Activated CD8-positive, alpha-beta memory T cell treated with anti-CD3 and anti-CD28 coated beads, Interleukin-2, amount 10 ng/mL, durations not matched to agents 7 days and 5 days (primary cell): Measurements from ENCODE around the gene GTF3C1. TPM values are rescaled to one million over a fixed set of nuclear protein-coding genes. Genes with fewer than 3 reads are reported as not detected.
"Not testable (repeated sequence)": the region's sequence is repeated elsewhere in the genome, so short reads cannot be mapped to it uniquely, and the experiment has no call there.

Experiments used
- ATAC-seq: fragments of 150-1000 bp; cut with Tn5 transposase; one replicate; pipeline ENCODE4 v1.10.0; 2021; ENCODE audit warnings: moderate library complexity
- CTCF ChIA-PET: fragments of 350-600 bp; sonication (Branson Sonifier 250); formaldehyde crosslinking; loops from one replicate; lab custom pipeline; 2021; ENCODE audit warnings: antibody characterized with exemption; lab: Charles Lee
- DNase-seq: peaks from one replicate; pipeline ENCODE4 v3.0.0-alpha.2; 2020
- H3K27ac Mint-ChIP-seq: one replicate; pipeline ENCODE4 v1.8.0; 2021; ENCODE audit warnings: mild to moderate bottlenecking, mixed read lengths
- H3K27me3 Mint-ChIP-seq: one replicate; pipeline ENCODE4 v1.8.0; 2021; ENCODE audit warnings: mixed read lengths
- H3K36me3 Mint-ChIP-seq: one replicate; pipeline ENCODE4 v1.8.0; 2021; ENCODE audit warnings: mild to moderate bottlenecking, mixed read lengths
- H3K4me1 Mint-ChIP-seq: one replicate; pipeline ENCODE4 v1.8.0; 2021; ENCODE audit warnings: mixed read lengths
- H3K4me3 Mint-ChIP-seq: one replicate; pipeline ENCODE4 v1.8.0; 2021; ENCODE audit warnings: mild to moderate bottlenecking, moderate library complexity, mixed read lengths
- H3K9me3 Mint-ChIP-seq: one replicate; pipeline ENCODE4 v1.8.0; 2022; ENCODE audit warnings: low read depth, mixed read lengths
- total RNA-seq, 2 experiments: library from RNA; stranded (reverse); gene quantifications; one replicate each; pipeline ENCODE4 v1.2.3, GENCODE V29; 2021

GTF3C1 gene
- total RNA-seq, 2 experiments from 2014 or later: 56.1 to 58.6 TPM

DNA sequence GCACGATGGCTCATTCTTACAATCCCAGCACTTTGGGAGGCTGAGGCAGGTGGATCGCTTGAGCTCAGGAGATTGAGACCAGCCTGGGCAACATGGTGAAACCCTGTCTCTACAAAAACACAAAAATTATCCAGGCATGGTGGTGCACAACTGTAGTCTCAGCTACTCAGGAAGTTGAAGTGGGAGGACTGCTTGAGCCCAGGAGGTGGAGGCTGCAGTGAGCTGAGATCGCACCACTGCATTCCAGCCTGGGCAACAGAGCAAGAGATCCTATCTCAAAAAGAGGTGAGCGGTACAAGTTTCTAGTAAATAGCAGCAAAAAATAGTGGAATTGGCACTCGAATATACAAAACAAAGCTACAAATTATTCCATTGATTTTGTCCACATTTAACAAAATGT is 116.5 kb downstream of the GTF3C1 start:
- not testable (repeated sequence) for H3K27me3 Mint-ChIP-seq, ATAC-seq, DNase-seq, H3K9me3 Mint-ChIP-seq, H3K4me3 Mint-ChIP-seq
- peaks cover 53% of the 10 kb centered on the region for H3K36me3 Mint-ChIP-seq
- peaks cover 39% of the 10 kb centered on the region for H3K4me1 Mint-ChIP-seq
- CTCF ChIA-PET: interaction anchor here (0.9 to 1.2 kb wide), 3 partner anchors 16 to 59 kb away, joined by 3 to 4 read pairs (median 3); no protein-coding TSS in a partner anchor
- peak overlapping the region; percentile 59 for H3K27ac Mint-ChIP-seq

DNA sequence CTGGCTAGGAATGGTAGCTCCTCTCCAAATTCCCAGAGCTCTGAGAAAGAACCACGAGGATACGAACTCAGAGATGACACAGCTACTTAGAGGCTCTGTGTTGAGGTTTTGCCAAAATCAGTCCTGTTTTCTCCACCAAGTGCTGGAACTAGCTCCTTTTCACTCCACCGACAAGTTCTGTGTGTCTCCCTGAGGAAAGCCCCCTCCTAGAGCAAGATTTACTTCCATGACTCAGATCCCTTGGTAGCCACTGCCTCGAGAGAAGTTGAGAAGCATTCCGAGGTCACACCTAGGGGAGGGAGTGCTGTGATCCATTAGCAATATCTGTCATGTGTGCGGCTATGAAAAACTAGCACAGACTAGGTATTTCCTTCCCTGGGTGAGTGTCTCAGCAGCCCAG is 117.2 kb downstream of the GTF3C1 start:
- no peaks in the 10 kb centered on the region for H3K27me3 Mint-ChIP-seq
- H3K36me3 Mint-ChIP-seq: peaks cover 47% of the 10 kb centered on the region
- H3K4me3 Mint-ChIP-seq: no peak overlapping the region
- DNase-seq (peak; percentile 33), ATAC-seq (no peak)
- H3K9me3 Mint-ChIP-seq: no peaks in the 10 kb centered on the region
- CTCF ChIA-PET: no interaction called here
- H3K4me1 Mint-ChIP-seq: peaks cover 44% of the 10 kb centered on the region
- H3K27ac Mint-ChIP-seq: peak overlapping the region; percentile 59

DNA sequence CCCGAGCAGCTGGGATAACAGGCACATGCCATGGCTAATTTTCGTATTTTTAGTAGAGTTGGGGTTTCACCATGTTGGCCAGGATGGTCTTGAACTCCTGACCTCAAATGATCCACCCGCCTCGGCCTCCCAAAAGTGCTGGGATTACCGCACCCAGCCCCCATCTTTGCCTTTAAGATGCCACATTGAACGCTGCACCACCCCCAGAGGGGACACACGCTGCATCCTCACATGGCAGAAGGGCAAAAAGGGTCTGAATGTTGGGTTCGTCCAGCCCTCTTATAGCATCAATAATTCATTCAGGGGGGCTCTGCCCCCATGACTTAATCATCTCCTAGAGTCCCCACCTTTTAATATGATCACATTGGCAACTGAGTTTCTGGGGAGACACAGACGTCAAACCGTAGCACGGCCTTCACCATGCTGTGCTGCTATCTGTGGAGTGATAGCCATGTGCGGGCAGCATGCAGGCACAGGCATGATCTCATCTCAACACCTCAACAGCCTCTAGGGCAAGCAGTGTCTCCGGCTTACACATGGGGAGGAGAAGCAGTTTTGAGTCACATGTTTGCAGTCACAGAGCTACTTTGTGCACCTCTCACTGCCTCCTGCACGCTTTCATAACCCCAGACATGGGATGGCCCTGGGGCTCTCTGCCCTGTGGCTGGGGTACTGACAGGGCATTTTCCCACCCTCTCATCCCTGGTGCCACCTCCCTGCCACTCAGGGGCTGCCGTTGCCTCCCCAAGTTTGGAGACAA is 117.8 kb downstream of the GTF3C1 start:
- Mint-ChIP-seq H3K27me3 (no peaks in the 10 kb centered on the region), H3K36me3 (peaks cover 43% of the 10 kb centered on the region), H3K9me3 (no peaks in the 10 kb centered on the region), H3K4me3 (no peak overlapping the region), H3K4me1 (peaks cover 50% of the 10 kb centered on the region), H3K27ac (no peak overlapping the region)
- DNase-seq: peak; percentile 34
- no peak for ATAC-seq
- CTCF ChIA-PET: no interaction called here

DNA sequence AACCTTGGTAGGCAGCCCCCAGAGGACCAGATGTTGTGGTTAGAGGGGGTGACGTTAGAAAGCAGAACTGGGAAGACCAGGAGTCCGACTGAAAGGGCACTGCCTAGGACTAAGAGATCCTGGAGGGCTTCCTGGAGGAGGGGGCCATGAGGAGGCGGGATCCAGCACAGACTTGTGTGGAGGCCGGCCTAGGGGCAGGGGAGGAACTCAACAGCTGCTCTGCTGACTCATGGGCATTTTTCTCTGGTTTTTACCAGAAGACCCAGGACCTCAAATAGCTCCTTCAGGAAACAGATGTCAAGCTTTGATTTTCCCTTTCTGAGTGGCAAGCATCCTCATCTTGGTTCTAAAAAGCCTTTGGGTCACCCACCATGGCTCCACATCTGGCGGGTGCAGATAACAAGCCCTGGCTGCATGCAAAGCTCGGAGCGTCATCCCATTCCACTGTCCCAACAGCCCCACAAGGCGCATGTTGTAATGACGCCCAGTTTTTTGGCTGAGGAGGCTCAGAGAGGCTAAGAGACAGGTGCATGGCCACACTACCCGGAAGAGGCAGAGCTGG is 118.7 kb downstream of the GTF3C1 start:
- no peaks in the 10 kb centered on the region for H3K27me3 Mint-ChIP-seq
- H3K9me3 Mint-ChIP-seq: no peaks in the 10 kb centered on the region
- H3K27ac Mint-ChIP-seq: peak overlapping the region; percentile 11
- ATAC-seq (no peak), DNase-seq (peak; percentile 39)
- no peak overlapping the region for H3K4me3 Mint-ChIP-seq
- peaks cover 59% of the 10 kb centered on the region for H3K4me1 Mint-ChIP-seq
- CTCF ChIA-PET: no interaction called here
- H3K36me3 Mint-ChIP-seq: peaks cover 38% of the 10 kb centered on the region

DNA sequence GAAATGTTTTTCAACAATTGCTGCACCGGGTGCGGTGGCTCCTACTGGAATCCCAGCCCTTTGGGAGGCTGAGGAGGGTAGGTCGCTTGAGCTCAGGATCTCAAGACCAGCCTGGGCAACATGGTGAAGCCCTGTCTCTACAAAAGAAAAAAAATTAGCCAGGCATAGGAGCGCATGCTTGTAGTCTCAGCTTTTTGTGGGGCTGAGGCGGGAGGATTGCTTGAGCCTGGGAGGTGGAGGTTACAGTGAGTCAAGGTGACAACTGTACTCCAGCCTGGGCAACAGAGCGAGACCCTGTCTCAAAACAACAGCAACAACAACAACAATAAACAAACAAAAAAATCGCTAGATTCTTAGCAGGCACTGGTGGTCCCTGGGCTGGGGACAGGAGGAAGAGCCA is 119.2 kb downstream of the GTF3C1 start:
- Mint-ChIP-seq H3K36me3 (peaks cover 38% of the 10 kb centered on the region), H3K9me3 (no peaks in the 10 kb centered on the region), H3K27ac (peak overlapping the region; percentile 61), H3K27me3 (no peaks in the 10 kb centered on the region), H3K4me1 (peaks cover 63% of the 10 kb centered on the region), H3K4me3 (no peak overlapping the region)
- DNase-seq (peak; percentile 21), ATAC-seq (no peak)
- CTCF ChIA-PET: no interaction called here

DNA sequence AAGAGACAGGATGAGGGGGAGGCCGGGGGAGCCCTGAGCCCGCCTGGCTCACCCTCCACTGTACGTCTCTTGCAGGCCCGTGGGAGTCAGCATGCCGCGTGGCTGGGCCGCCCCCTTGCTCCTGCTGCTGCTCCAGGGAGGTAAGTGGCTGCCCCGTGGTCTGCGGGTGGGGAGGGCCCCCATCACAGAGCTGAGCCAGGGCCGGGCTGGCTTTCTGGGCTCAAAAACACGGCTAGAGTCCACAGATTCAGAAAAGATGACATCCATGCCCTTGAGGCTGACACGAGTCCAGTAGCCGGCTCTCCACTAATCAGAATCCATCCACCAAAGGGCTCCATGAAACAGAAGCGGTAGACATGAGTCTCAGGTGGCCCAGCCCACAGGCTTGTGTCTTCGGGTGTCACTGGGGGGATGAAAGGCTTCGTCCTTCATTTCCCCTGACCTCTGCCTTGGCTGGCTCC is 119.7 kb downstream of the GTF3C1 start:
- Mint-ChIP-seq H3K4me3 (no peak overlapping the region), H3K27me3 (no peaks in the 10 kb centered on the region), H3K4me1 (peaks cover 68% of the 10 kb centered on the region), H3K27ac (peak overlapping the region; percentile 61), H3K36me3 (peaks cover 40% of the 10 kb centered on the region), H3K9me3 (no peaks in the 10 kb centered on the region)
- DNase-seq (peak; percentile 25), ATAC-seq (no peak)
- CTCF ChIA-PET: no interaction called here

DNA sequence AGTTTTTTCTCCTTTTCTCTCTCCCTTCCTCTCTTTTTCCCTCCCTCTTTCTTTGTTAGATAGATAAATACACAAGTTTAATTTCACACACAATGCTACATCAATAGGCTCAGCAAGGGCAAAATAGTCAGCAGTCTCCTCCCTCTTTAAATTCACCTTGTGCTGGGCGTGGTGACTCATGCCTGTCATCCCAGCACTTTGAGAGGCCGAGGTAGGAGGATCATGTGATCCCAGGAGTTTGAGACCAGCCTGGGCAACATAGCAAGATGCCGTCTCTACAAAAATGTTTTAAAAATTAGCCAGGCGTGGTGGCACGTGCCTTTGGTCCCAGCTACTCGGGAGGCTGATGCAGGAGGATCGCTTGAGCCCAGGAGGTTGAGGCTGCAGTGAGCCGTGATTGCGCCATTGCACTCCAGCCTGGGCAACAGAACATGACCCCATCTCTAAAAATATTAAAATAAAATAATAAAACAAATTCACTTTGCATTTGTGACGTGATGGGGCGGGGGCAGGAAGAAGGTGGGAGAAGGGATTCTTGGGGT is 120.3 kb downstream of the GTF3C1 start:
- CTCF ChIA-PET: no interaction called here
- peaks cover 74% of the 10 kb centered on the region for H3K4me1 Mint-ChIP-seq
- H3K36me3 Mint-ChIP-seq: peaks cover 42% of the 10 kb centered on the region
- ATAC-seq: no peak
- H3K9me3 Mint-ChIP-seq: no peaks in the 10 kb centered on the region
- DNase-seq: peak; percentile 26
- H3K4me3 Mint-ChIP-seq: no peak overlapping the region
- no peak overlapping the region for H3K27ac Mint-ChIP-seq
- no peaks in the 10 kb centered on the region for H3K27me3 Mint-ChIP-seq

DNA sequence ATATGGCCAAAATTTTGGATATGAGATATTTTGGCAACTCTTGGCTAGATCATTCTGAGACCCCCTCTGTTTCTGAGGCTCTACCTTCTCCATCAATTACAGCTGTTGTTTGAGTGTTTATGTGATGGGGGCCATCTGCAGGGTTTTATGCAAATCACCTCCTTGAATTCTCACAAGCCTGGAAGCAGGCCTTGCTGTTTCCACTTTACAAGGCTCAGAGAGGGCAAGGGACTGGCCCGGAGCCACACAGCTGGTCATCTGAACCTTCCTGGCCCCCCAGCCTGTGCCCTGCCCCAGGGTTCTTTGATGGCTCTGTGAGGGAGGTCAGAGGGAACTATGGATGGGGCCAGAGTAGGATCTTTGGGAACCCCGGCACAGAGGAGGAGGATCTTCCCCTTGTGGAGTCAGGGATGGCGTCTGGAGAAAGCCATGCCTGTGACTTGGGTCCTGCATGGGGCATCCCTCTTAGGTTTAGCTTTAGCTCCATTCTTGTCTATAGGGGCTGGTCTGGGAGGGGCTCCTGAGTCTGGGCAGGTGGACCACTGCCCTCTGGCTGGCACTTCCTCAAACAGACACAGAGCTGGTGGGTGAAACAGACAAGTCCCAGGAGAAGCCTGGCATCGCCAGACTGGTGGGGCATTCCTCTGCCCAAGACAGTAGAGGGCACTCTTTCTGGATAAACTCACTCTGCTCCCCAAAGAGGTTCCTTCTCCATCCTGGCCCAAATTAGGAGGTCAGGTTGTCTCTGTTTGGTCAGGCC is 121.5 kb downstream of the GTF3C1 start:
- DNase-seq (peak; percentile 28), ATAC-seq (no peak)
- H3K27me3 Mint-ChIP-seq: no peaks in the 10 kb centered on the region
- peaks cover 85% of the 10 kb centered on the region for H3K4me1 Mint-ChIP-seq
- H3K4me3 Mint-ChIP-seq: no peak overlapping the region
- H3K36me3 Mint-ChIP-seq: peaks cover 45% of the 10 kb centered on the region
- H3K27ac Mint-ChIP-seq: no peak overlapping the region
- CTCF ChIA-PET: interaction anchor here (1.1 to 2.7 kb wide), 7 partner anchors 18 to 249 kb away, joined by 3 to 7 read pairs (median 4); partner anchors contain the start of gene IL21R
- H3K9me3 Mint-ChIP-seq: peaks cover 5% of the 10 kb centered on the region

DNA sequence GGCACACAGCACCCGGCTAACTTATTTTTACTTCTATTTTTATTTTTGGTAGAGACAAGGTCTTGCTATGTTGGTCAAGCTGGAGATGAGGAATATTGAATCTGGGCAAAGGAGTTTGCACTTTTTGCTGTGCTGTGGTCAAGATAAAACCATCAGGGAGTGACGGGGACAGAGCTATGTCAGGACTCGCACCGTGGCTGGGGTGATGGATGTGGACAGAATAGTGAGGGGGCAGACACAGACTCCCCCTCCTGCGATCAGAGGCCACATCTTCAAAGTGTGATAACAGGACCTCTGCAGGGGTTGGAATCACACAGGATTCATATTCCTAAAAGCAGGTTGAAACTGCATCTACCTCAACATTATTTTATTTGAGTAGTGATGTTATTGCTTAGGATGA is 122.2 kb downstream of the GTF3C1 start:
- H3K36me3 Mint-ChIP-seq: peaks cover 48% of the 10 kb centered on the region
- H3K9me3 Mint-ChIP-seq: peaks cover 7% of the 10 kb centered on the region
- ATAC-seq (no peak), DNase-seq (peak; percentile 32)
- H3K27ac Mint-ChIP-seq: peak overlapping the region; percentile 95
- peak overlapping the region; percentile 47 for H3K4me3 Mint-ChIP-seq
- peaks cover 81% of the 10 kb centered on the region for H3K4me1 Mint-ChIP-seq
- CTCF ChIA-PET: interaction anchor here (0.7 to 2.7 kb wide), 12 partner anchors 17 to 258 kb away, joined by 3 to 7 read pairs (median 4); partner anchors contain the start of gene IL21R
- H3K27me3 Mint-ChIP-seq: no peaks in the 10 kb centered on the region

DNA sequence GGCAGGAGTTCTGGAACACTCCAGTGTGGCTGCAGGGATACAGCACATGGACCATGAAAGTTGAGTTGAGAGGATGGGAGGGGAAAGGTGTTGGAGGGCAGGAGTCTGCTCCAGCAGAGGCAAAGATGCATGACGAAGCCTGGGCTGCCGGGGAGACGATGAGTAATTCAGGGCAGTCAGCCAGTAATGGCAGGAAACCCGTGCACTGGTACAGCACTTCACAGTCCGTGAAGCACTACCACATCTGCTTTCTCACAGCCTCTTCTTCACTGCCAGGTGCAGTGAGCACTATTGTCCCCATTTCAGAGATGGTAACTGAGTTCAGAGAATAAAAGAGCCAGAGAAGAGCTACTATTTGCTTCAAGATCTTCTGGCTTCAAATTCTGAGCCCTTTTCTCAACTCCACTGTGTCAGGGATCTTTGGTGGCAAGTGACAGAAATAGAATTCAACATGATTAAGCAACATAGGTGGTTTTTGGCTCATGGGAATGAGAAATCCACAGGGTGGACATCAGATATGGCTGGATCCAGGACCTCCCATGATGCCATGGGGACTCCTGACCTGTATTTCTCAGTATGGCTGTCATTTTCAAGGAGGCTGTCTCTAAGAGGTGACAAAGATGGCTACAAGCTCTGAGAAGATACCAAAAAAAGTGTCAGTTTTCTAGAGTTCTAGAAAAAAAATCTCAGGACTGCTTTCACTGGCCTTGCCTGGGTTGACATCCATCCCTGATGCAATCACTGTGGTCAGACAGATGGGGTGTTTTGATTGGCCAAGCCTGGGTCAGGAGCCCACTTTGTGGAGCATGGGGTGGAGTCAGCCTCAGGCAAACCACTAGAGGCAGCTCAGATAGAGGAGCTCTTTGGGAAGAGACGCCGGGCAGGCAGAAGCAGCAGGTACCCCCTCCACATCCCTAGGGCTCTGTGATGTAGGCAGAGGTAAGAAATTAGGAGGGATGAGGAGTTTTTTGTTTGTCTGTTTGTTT is 123.0 kb downstream of the GTF3C1 start:
- no peaks in the 10 kb centered on the region for H3K27me3 Mint-ChIP-seq
- H3K4me1 Mint-ChIP-seq: peaks cover 74% of the 10 kb centered on the region
- peak overlapping the region; percentile 95 for H3K27ac Mint-ChIP-seq
- CTCF ChIA-PET: interaction anchor here (0.7 to 2.7 kb wide), 12 partner anchors 16 to 257 kb away, joined by 3 to 7 read pairs (median 4); partner anchors contain the start of gene IL21R
- DNase-seq: peak; percentile 92
- peaks cover 15% of the 10 kb centered on the region for H3K9me3 Mint-ChIP-seq
- peak; percentile 99 for ATAC-seq
- H3K36me3 Mint-ChIP-seq: peaks cover 53% of the 10 kb centered on the region
- H3K4me3 Mint-ChIP-seq: peak overlapping the region; percentile 47

DNA sequence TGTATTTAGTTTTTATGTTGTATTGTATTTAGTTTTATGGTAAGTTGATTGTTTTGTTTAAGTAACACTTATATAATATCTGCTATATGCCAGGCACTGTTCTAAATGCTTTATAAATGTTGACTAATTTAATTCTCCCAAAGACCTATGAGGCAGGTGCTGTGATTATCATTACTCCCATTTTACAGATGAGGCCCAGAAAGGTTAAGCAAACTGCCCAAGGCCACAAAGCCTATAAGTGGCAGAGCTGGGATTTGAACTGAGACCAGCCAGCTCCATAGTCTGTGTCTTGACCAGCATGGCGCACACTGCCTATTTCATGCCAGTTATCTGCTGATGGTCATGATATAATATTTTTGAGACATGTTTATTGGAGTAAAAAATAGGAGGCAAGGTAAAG is 123.8 kb downstream of the GTF3C1 start:
- ATAC-seq: no peak

More for the DNA sequence above, 123.8 kb downstream of the GTF3C1 start:
- H3K27me3 Mint-ChIP-seq: no peaks in the 10 kb centered on the region
- CTCF ChIA-PET: interaction anchor here (1.5 to 2.7 kb wide), 4 partner anchors 20 to 257 kb away, joined by 3 to 7 read pairs (median 4); no protein-coding TSS in a partner anchor
- peaks cover 69% of the 10 kb centered on the region for H3K4me1 Mint-ChIP-seq
- H3K27ac Mint-ChIP-seq: peak overlapping the region; percentile 95
- no peak for DNase-seq
- H3K4me3 Mint-ChIP-seq: no peak overlapping the region
- H3K9me3 Mint-ChIP-seq: peaks cover 17% of the 10 kb centered on the region
- H3K36me3 Mint-ChIP-seq: peaks cover 57% of the 10 kb centered on the region
